ENCODE measurements around the gene ARAP1. TPM values are rescaled to one million over a fixed set of nuclear protein-coding genes. Genes with fewer than 3 reads are reported as not detected.
A peak's percentile ranks its signal among the peaks of the same experiment; 100 is the strongest.

Gene ARAP1
- total RNA-seq, 2 experiments from 2014 or later: 129 to 134 TPM

GRCh38 chr11:72766152-72766902 is 14.1 kb upstream of the ARAP1 start:
- H3K27ac Mint-ChIP-seq: no peak overlapping the region
- POLR2A ChIA-PET: interaction anchor here (0.7 kb wide), 1 partner anchor 387 kb away, joined by 5 read pairs; no protein-coding TSS in a partner anchor
- no peak overlapping the region for H3K4me3 Mint-ChIP-seq
- DNase-seq (no peak), ATAC-seq (ENCODE audit: low read depth) (no peak)
- H3K36me3 Mint-ChIP-seq: no peaks in the 10 kb centered on the region
- H3K9me3 Mint-ChIP-seq: no peaks in the 10 kb centered on the region
- peaks cover 8% of the 10 kb centered on the region for H3K4me1 Mint-ChIP-seq
- no peaks in the 10 kb centered on the region for H3K27me3 Mint-ChIP-seq

- H3K4me1 Mint-ChIP-seq: peaks cover 8% of the 10 kb centered on the region
- no peak overlapping the region for H3K27ac Mint-ChIP-seq
- H3K27me3 Mint-ChIP-seq: peaks cover 2% of the 10 kb centered on the region
- no peaks in the 10 kb centered on the region for H3K9me3 Mint-ChIP-seq
- POLR2A ChIA-PET: no interaction called here
- H3K36me3 Mint-ChIP-seq: no peaks in the 10 kb centered on the region
- no peak for ATAC-seq (ENCODE audit: low read depth)
- DNase-seq: no peak
- no peak overlapping the region for H3K4me3 Mint-ChIP-seq
These were observed 12.3 kb upstream of the ARAP1 start for GRCh38 chr11:72764503-72764902.

GRCh38 chr11:72763823-72764222 is 11.6 kb upstream of the ARAP1 start:
- peaks cover 9% of the 10 kb centered on the region for H3K4me1 Mint-ChIP-seq
- DNase-seq: no peak
- H3K4me3 Mint-ChIP-seq: no peak overlapping the region
- no peak for ATAC-seq (ENCODE audit: low read depth)
- no peaks in the 10 kb centered on the region for H3K9me3 Mint-ChIP-seq
- no peaks in the 10 kb centered on the region for H3K36me3 Mint-ChIP-seq
- no peak overlapping the region for H3K27ac Mint-ChIP-seq
- H3K27me3 Mint-ChIP-seq: peaks cover 2% of the 10 kb centered on the region
- POLR2A ChIA-PET: no interaction called here

- no peaks in the 10 kb centered on the region for H3K9me3 Mint-ChIP-seq
- H3K27ac Mint-ChIP-seq: no peak overlapping the region
- DNase-seq: no peak
- peaks cover 10% of the 10 kb centered on the region for H3K4me1 Mint-ChIP-seq
- POLR2A ChIA-PET: interaction anchor here (1.6 kb wide), 1 partner anchor 53 kb away, joined by 4 read pairs; no protein-coding TSS in a partner anchor
- no peaks in the 10 kb centered on the region for H3K36me3 Mint-ChIP-seq
- ATAC-seq (ENCODE audit: low read depth): no peak
- H3K27me3 Mint-ChIP-seq: peaks cover 2% of the 10 kb centered on the region
- H3K4me3 Mint-ChIP-seq: no peak overlapping the region
These were observed 10.6 kb upstream of the ARAP1 start for GRCh38 chr11:72762641-72763304.

GRCh38 chr11:72760539-72761405 is 8.6 kb upstream of the ARAP1 start:
- Mint-ChIP-seq H3K27me3 (peaks cover 2% of the 10 kb centered on the region), H3K27ac (no peak overlapping the region), H3K9me3 (no peaks in the 10 kb centered on the region), H3K4me3 (no peak overlapping the region), H3K4me1 (peaks cover 10% of the 10 kb centered on the region), H3K36me3 (no peaks in the 10 kb centered on the region)
- no peak for ATAC-seq (ENCODE audit: low read depth)
- POLR2A ChIA-PET: interaction anchor here (0.7 kb wide), 1 partner anchor 824 kb away, joined by 3 read pairs; no protein-coding TSS in a partner anchor
- no peak for DNase-seq

GRCh38 chr11:72759468-72759985 is 7.3 kb upstream of the ARAP1 start:
- DNase-seq (no peak), ATAC-seq (ENCODE audit: low read depth) (no peak)
- Mint-ChIP-seq H3K27ac (no peak overlapping the region), H3K9me3 (no peaks in the 10 kb centered on the region), H3K27me3 (peaks cover 2% of the 10 kb centered on the region), H3K4me3 (no peak overlapping the region), H3K4me1 (peaks cover 10% of the 10 kb centered on the region), H3K36me3 (no peaks in the 10 kb centered on the region)
- POLR2A ChIA-PET: no interaction called here

- POLR2A ChIA-PET: no interaction called here
- peaks cover 10% of the 10 kb centered on the region for H3K4me1 Mint-ChIP-seq
- DNase-seq (no peak), ATAC-seq (ENCODE audit: low read depth) (no peak)
- H3K9me3 Mint-ChIP-seq: no peaks in the 10 kb centered on the region
- peaks cover 2% of the 10 kb centered on the region for H3K27me3 Mint-ChIP-seq
- no peaks in the 10 kb centered on the region for H3K36me3 Mint-ChIP-seq
- no peak overlapping the region for H3K4me3 Mint-ChIP-seq
- H3K27ac Mint-ChIP-seq: peak overlapping the region; percentile 7
These were observed 6.6 kb upstream of the ARAP1 start for GRCh38 chr11:72758690-72759389.

GRCh38 chr11:72758304-72758689 is 6.1 kb upstream of the ARAP1 start:
- Mint-ChIP-seq H3K4me3 (no peak overlapping the region), H3K9me3 (no peaks in the 10 kb centered on the region), H3K27me3 (peaks cover 2% of the 10 kb centered on the region), H3K27ac (peak overlapping the region; percentile 7), H3K36me3 (no peaks in the 10 kb centered on the region), H3K4me1 (peaks cover 11% of the 10 kb centered on the region)
- ATAC-seq (ENCODE audit: low read depth): no peak
- POLR2A ChIA-PET: no interaction called here
- DNase-seq: no peak

GRCh38 chr11:72755713-72756285 is 3.6 kb upstream of the ARAP1 start:
- POLR2A ChIA-PET: interaction anchor here (1.1 kb wide), 1 partner anchor 9 kb away, joined by 3 read pairs; no protein-coding TSS in a partner anchor

GRCh38 chr11:72754544-72755155 is 2.4 kb upstream of the ARAP1 start:
- ATAC-seq (ENCODE audit: low read depth) (no peak), DNase-seq (no peak)
- POLR2A ChIA-PET: no interaction called here
- H3K27me3 Mint-ChIP-seq: no peaks in the 10 kb centered on the region
- no peak overlapping the region for H3K27ac Mint-ChIP-seq
- peaks cover 24% of the 10 kb centered on the region for H3K4me1 Mint-ChIP-seq
- peaks cover 2% of the 10 kb centered on the region for H3K36me3 Mint-ChIP-seq
- H3K4me3 Mint-ChIP-seq: no peak overlapping the region
- no peaks in the 10 kb centered on the region for H3K9me3 Mint-ChIP-seq

More at GRCh38 chr11:72755713-72756285, 3.6 kb upstream of the ARAP1 start:
- no peak for ATAC-seq (ENCODE audit: low read depth)
- Mint-ChIP-seq H3K9me3 (no peaks in the 10 kb centered on the region), H3K27me3 (peaks cover 2% of the 10 kb centered on the region), H3K4me1 (peaks cover 17% of the 10 kb centered on the region), H3K4me3 (no peak overlapping the region), H3K27ac (no peak overlapping the region), H3K36me3 (no peaks in the 10 kb centered on the region)
- no peak for DNase-seq

GRCh38 chr11:72754149-72754543 is 1.9 kb upstream of the ARAP1 start:
- no peak for ATAC-seq (ENCODE audit: low read depth)
- POLR2A ChIA-PET: no interaction called here
- Mint-ChIP-seq H3K27me3 (no peaks in the 10 kb centered on the region), H3K4me3 (no peak overlapping the region), H3K9me3 (no peaks in the 10 kb centered on the region), H3K4me1 (peaks cover 27% of the 10 kb centered on the region), H3K27ac (no peak overlapping the region), H3K36me3 (peaks cover 2% of the 10 kb centered on the region)
- no peak for DNase-seq

Measured in activated naive CD8-positive, alpha-beta T cell treated with anti-CD3 and anti-CD28 coated beads, Interleukin-2, amount 10 ng/mL, durations not matched to agents 7 days and 5 days (primary cell).